BLaER1 (cell line): Measurements from ENCODE around the gene P3H3.

Experiments
- H3K27ac ChIP-seq: shearing (Covaris generic); formaldehyde crosslinking; 2 replicates; pipeline ENCODE4 v1.8.1; 2022
- H3K27me3 ChIP-seq: shearing (Covaris generic); formaldehyde crosslinking; 2 replicates; pipeline ENCODE4 v1.8.1; 2022
- H3K36me3 ChIP-seq: shearing (Covaris generic); formaldehyde crosslinking; 2 replicates; pipeline ENCODE4 v1.8.1; 2022
- H3K4me1 ChIP-seq: shearing (Covaris generic); formaldehyde crosslinking; 2 replicates; pipeline ENCODE4 v1.8.1; 2022
- H3K4me2 ChIP-seq: shearing (Covaris generic); formaldehyde crosslinking; 2 replicates; pipeline ENCODE4 v1.8.1; 2022
- H3K4me3 ChIP-seq: shearing (Covaris generic); formaldehyde crosslinking; 2 replicates; pipeline ENCODE4 v1.8.1; 2022
- H3K9ac ChIP-seq: shearing (Covaris generic); formaldehyde crosslinking; 2 replicates; pipeline ENCODE4 v1.8.1; 2022
- H3K9me3 ChIP-seq: shearing (Covaris generic); formaldehyde crosslinking; 2 replicates; pipeline ENCODE4 v1.8.1; 2022
- H4K20me1 ChIP-seq: shearing (Covaris generic); formaldehyde crosslinking; 2 replicates; pipeline ENCODE4 v1.8.1; 2022
- Cebpa-rat ChIP-seq: shearing (Covaris generic); IDR thresholded peaks from 2 replicates; pipeline ENCODE4 v1.8.1; 2022

The P3H3 gene

GRCh38 chr12:6842075-6842474, 13.9 kb downstream of the P3H3 start:
- Histone ChIP-seq H3K4me2 (no peak overlapping the region), H4K20me1 (no peaks in the 10 kb centered on the region), H3K4me1 (peaks cover 11% of the 10 kb centered on the region), H3K36me3 (peaks cover 23% of the 10 kb centered on the region), H3K9me3 (no peaks in the 10 kb centered on the region), H3K9ac (no peak overlapping the region), H3K27me3 (peaks cover 4% of the 10 kb centered on the region; the same call in 1 of the 2 replicates), H3K4me3 (no peak overlapping the region), H3K27ac (no peak overlapping the region)
- TF ChIP-seq Cebpa-rat: no peak

DNA sequence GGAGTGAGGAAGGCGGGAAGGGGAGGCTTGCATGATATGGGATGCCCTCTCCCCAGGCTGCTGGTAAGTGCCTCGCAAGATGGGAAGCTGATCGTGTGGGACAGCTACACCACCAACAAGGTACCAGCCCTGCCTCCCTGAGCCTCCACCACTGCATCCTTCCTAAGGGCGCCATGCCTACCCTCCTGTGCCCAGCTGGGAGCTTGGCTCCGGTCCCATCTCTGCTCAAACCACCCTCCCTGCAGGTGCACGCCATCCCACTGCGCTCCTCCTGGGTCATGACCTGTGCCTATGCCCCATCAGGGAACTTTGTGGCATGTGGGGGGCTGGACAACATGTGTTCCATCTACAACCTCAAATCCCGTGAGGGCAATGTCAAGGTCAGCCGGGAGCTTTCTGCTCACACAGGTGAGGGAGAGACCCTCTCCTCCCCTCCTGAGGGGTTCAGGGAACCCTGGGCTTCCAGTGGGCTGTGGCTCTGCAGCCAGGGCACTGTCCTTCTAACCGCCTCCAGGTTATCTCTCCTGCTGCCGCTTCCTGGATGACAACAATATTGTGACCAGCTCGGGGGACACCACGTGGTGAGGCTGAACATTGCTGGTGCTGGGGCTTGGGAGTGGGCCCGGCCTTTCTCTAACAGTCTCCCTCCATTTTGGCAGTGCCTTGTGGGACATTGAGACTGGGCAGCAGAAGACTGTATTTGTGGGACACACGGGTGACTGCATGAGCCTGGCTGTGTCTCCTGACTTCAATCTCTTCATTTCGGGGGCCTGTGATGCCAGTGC, 15.1 kb downstream of the P3H3 start:
- Histone ChIP-seq H3K27ac (no peak overlapping the region), H3K4me1 (peaks cover 11% of the 10 kb centered on the region), H3K9me3 (no peaks in the 10 kb centered on the region), H3K4me2 (no peak overlapping the region), H3K27me3 (no peaks in the 10 kb centered on the region; the same call in 1 of the 2 replicates), H4K20me1 (no peaks in the 10 kb centered on the region), H3K4me3 (no peak overlapping the region), H3K36me3 (peaks cover 35% of the 10 kb centered on the region), H3K9ac (no peak overlapping the region)
- no peak for TF ChIP-seq Cebpa-rat

DNA sequence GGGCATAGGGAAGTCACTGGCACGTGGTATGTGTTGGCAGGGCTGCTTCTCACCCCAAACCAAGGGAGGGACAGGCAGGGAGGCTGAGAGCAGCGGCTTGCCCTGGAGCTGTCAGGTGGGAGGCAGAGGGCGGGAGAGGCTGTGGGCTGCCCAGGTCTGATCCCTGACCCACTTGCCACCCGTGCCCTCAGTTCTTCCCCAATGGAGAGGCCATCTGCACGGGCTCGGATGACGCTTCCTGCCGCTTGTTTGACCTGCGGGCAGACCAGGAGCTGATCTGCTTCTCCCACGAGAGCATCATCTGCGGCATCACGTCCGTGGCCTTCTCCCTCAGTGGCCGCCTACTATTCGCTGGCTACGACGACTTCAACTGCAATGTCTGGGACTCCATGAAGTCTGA, 17.2 kb downstream of the P3H3 start:
- Histone ChIP-seq H3K4me1 (peaks cover 19% of the 10 kb centered on the region), H3K9ac (no peak overlapping the region), H4K20me1 (no peaks in the 10 kb centered on the region), H3K36me3 (peaks cover 55% of the 10 kb centered on the region), H3K4me2 (no peak overlapping the region), H3K27me3 (no peaks in the 10 kb centered on the region), H3K27ac (no peak overlapping the region), H3K4me3 (no peak overlapping the region), H3K9me3 (no peaks in the 10 kb centered on the region)
- no peak for TF ChIP-seq Cebpa-rat

DNA sequence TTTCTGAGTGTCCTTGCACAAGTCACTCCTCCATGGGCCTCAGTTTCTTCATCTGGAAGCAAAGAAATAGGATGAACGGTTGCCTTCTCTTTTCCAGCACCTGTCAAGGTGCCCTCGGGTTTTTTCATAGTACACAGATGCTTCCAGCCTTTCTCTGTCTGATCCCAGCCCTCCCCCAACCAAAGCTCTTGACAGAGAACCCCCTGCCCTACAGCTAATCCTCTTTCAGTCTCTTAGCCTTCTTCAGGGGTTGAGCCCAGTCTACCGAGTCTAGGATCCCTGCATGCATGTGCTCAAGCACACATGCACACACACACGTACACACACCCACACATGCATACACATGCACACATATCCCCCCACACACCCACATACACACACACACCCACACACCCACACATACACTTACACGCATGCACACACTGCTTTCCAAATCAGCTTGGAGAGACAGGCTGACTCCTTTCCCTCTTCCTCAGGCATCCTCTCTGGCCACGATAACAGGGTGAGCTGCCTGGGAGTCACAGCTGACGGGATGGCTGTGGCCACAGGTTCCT, 18.2 kb downstream of the P3H3 start:
- no peaks in the 10 kb centered on the region for H3K9me3 ChIP-seq
- TF ChIP-seq Cebpa-rat: no peak
- H4K20me1 ChIP-seq: no peaks in the 10 kb centered on the region
- H3K4me2 ChIP-seq: no peak overlapping the region
- H3K27me3 ChIP-seq: no peaks in the 10 kb centered on the region
- peaks cover 55% of the 10 kb centered on the region for H3K36me3 ChIP-seq
- H3K4me1 ChIP-seq: peaks cover 25% of the 10 kb centered on the region
- H3K4me3 ChIP-seq: no peak overlapping the region
- no peak overlapping the region for H3K27ac ChIP-seq
- 0 out of 2 replicates have a peak overlapping the region, but pooled peaks have one; percentile 15 for H3K9ac ChIP-seq

DNA sequence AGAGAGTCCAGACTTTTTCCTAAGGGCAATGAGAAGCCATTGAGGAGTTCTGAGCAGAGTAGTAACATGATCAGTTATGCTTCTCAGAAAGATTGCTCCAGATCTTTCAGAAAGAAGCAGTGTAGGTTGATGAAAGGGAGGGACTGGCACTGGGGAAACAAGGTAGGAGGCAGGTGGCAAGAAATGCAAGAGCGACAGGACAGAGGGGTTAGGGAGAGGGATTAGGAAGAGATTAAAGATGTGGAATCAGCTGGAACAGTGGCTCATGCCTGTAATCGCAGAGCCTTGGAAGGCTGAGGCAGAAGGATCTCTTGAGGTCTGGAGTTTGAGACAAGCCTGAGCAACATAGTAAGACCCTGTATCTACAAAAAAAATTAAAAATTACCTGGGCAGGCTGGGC, 19.5 kb downstream of the P3H3 start:
- Histone ChIP-seq H3K36me3 (peaks cover 55% of the 10 kb centered on the region), H3K27me3 (no peaks in the 10 kb centered on the region), H3K4me1 (peaks cover 25% of the 10 kb centered on the region), H3K27ac (no peak overlapping the region), H3K9me3 (no peaks in the 10 kb centered on the region), H3K4me2 (no peak overlapping the region), H3K9ac (0 out of 2 replicates have a peak overlapping the region, but pooled peaks have one; percentile 11), H3K4me3 (no peak overlapping the region), H4K20me1 (no peaks in the 10 kb centered on the region)
- TF ChIP-seq Cebpa-rat: no peak

- H3K4me3 ChIP-seq: peak overlapping the region; percentile 72
These were observed 21.2 kb downstream of the P3H3 start for GRCh38 chr12:6849427-6849826.

DNA sequence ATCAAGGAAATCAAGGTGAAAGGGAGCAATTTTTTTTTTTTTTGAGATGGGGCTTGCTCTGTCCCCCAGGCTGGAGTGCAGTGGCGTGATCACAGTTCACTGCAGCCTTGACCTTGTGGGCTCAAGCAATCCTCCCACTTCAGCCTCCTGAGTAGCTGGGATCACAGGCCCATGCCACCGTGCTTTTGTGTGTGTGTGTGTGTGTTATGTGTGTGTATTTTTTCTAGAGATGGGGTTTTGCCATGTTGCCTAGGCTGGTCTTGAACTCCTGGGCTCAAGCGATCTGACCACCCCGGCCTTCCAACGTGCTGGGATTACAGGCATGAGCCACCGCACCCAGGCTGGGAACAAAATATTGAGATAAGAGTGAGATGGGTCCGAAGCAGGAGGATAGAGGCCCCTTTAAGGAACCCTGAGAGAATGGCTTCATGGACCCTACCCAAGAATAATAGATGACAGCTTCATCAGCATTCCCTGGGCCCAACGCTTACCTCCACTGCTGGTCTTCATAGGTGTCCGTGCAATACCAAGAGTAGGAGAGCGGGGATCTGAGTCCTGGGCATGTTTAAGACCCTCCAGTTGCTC, 21.9 kb downstream of the P3H3 start:
- H3K27ac ChIP-seq: peak overlapping the region; percentile 79; the same call in 1 of the 2 replicates
- no peak for TF ChIP-seq Cebpa-rat
- H3K4me3 ChIP-seq: peak overlapping the region; percentile 72
- peak overlapping the region; percentile 83 for H3K9ac ChIP-seq
- H3K4me1 ChIP-seq: peaks cover 41% of the 10 kb centered on the region
- peaks cover 55% of the 10 kb centered on the region for H3K36me3 ChIP-seq
- no peaks in the 10 kb centered on the region for H3K9me3 ChIP-seq
- 0 out of 2 replicates have a peak, but pooled peaks cover 16% of the 10 kb centered on the region for H4K20me1 ChIP-seq
- H3K27me3 ChIP-seq: no peaks in the 10 kb centered on the region
- H3K4me2 ChIP-seq: peak overlapping the region; percentile 93

More at GRCh38 chr12:6849427-6849826, 21.2 kb downstream of the P3H3 start:
- Histone ChIP-seq H3K9ac (peak overlapping the region; percentile 83), H4K20me1 (0 out of 2 replicates have a peak, but pooled peaks cover 14% of the 10 kb centered on the region), H3K36me3 (peaks cover 55% of the 10 kb centered on the region), H3K27me3 (no peaks in the 10 kb centered on the region), H3K4me1 (peaks cover 41% of the 10 kb centered on the region), H3K9me3 (no peaks in the 10 kb centered on the region), H3K4me2 (peak overlapping the region; percentile 93), H3K27ac (no peak overlapping the region)
- TF ChIP-seq Cebpa-rat: no peak

GRCh38 chr12:6850796-6851152, 22.6 kb downstream of the P3H3 start:
- H3K9ac ChIP-seq: peak overlapping the region; percentile 83
- H3K4me3 ChIP-seq: peak overlapping the region; percentile 72
- TF ChIP-seq Cebpa-rat: no peak
- peak overlapping the region; percentile 79 for H3K27ac ChIP-seq
- H3K4me1 ChIP-seq: peaks cover 41% of the 10 kb centered on the region
- peak overlapping the region; percentile 93 for H3K4me2 ChIP-seq
- H3K27me3 ChIP-seq: no peaks in the 10 kb centered on the region
- H3K36me3 ChIP-seq: peaks cover 55% of the 10 kb centered on the region
- H3K9me3 ChIP-seq: no peaks in the 10 kb centered on the region
- H4K20me1 ChIP-seq: 0 out of 2 replicates have a peak, but pooled peaks cover 16% of the 10 kb centered on the region

- TF ChIP-seq Cebpa-rat: no peak
- H3K27ac ChIP-seq: peak within 1 kb of the TSS; percentile 85
These were observed 23.1 kb downstream of the P3H3 start, which contains the start of gene CDCA3 for GRCh38 chr12:6851153-6851920. CDCA3 (minus strand) TSS chr12:6851286; CDS start chr12:6850952, 334 bp downstream.

More at GRCh38 chr12:6851153-6851920, 23.1 kb downstream of the P3H3 start, which contains the start of gene CDCA3:
- Histone ChIP-seq H4K20me1 (0 out of 2 replicates have a peak, but pooled peaks cover 16% of the 10 kb centered on the region), H3K4me2 (peak within 1 kb of the TSS; percentile 93), H3K9me3 (no peaks in the 10 kb centered on the region), H3K36me3 (peaks cover 55% of the 10 kb centered on the region), H3K27me3 (no peaks in the 10 kb centered on the region), H3K4me1 (peaks cover 41% of the 10 kb centered on the region), H3K4me3 (peak within 1 kb of the TSS; percentile 72), H3K9ac (peak within 1 kb of the TSS; percentile 83)
